T-helper 2 cell treated with Interferon-gamma antibody and Interleukin-4, amounts not matched to agents 5 μg/mL and 100 μg/mL, for 36 hours (primary cell): ENCODE measurements around the gene RAB26.

Source experiments
- DNase-seq: peaks from one replicate; pipeline ENCODE4 v3.0.0; 2021; ENCODE audit warnings: low spot score
- H3K27ac Mint-ChIP-seq: one replicate; pipeline ENCODE4 v1.8.0; 2021; ENCODE audit warnings: mild to moderate bottlenecking, mixed read lengths
- H3K27me3 Mint-ChIP-seq: one replicate; pipeline ENCODE4 v1.8.0; 2021; ENCODE audit warnings: low read depth, mixed read lengths
- H3K36me3 Mint-ChIP-seq: one replicate; pipeline ENCODE4 v1.8.0; 2021; ENCODE audit warnings: low read depth, mixed read lengths
- H3K4me1 Mint-ChIP-seq: one replicate; pipeline ENCODE4 v1.8.0; 2021; ENCODE audit warnings: low read depth, mixed read lengths
- H3K4me3 Mint-ChIP-seq: one replicate; pipeline ENCODE4 v1.8.0; 2022; ENCODE audit warnings: mild to moderate bottlenecking, moderate library complexity, mixed read lengths
- H3K9me3 Mint-ChIP-seq: one replicate; pipeline ENCODE4 v1.8.0; 2021; ENCODE audit warnings: mixed read lengths

Gene RAB26

GRCh38 chr16:2145843-2146242, 2.6 kb upstream of the RAB26 start:
- no peak for DNase-seq
- no peak overlapping the region for H3K27ac Mint-ChIP-seq
- H3K4me1 Mint-ChIP-seq: peaks cover 6% of the 10 kb centered on the region
- no peaks in the 10 kb centered on the region for H3K9me3 Mint-ChIP-seq
- peaks cover 7% of the 10 kb centered on the region for H3K27me3 Mint-ChIP-seq
- H3K36me3 Mint-ChIP-seq: peaks cover 5% of the 10 kb centered on the region
- no peak overlapping the region for H3K4me3 Mint-ChIP-seq

- Mint-ChIP-seq H3K36me3 (peaks cover 14% of the 10 kb centered on the region), H3K4me1 (peaks cover 10% of the 10 kb centered on the region), H3K27ac (no peak overlapping the region)
Observed at GRCh38 chr16:2147378-2147777, 1.0 kb upstream of the RAB26 start.

GRCh38 chr16:2148714-2149629, 547 bp downstream of the RAB26 start:
- Mint-ChIP-seq H3K4me3 (peak overlapping the region; percentile 67), H3K9me3 (no peaks in the 10 kb centered on the region), H3K36me3 (peaks cover 25% of the 10 kb centered on the region), H3K27ac (peak overlapping the region; percentile 45), H3K4me1 (peaks cover 17% of the 10 kb centered on the region), H3K27me3 (peaks cover 7% of the 10 kb centered on the region)
- peak; percentile 28 for DNase-seq

More at GRCh38 chr16:2147378-2147777, 1.0 kb upstream of the RAB26 start:
- Mint-ChIP-seq H3K4me3 (no peak overlapping the region), H3K9me3 (no peaks in the 10 kb centered on the region), H3K27me3 (peaks cover 7% of the 10 kb centered on the region)
- no peak for DNase-seq

GRCh38 chr16:2149630-2150417, 1.4 kb downstream of the RAB26 start:
- DNase-seq: no peak
- peaks cover 17% of the 10 kb centered on the region for H3K4me1 Mint-ChIP-seq
- H3K9me3 Mint-ChIP-seq: no peaks in the 10 kb centered on the region
- no peak overlapping the region for H3K27ac Mint-ChIP-seq
- H3K27me3 Mint-ChIP-seq: peaks cover 7% of the 10 kb centered on the region
- H3K4me3 Mint-ChIP-seq: peak overlapping the region; percentile 67
- peaks cover 34% of the 10 kb centered on the region for H3K36me3 Mint-ChIP-seq

- H3K27ac Mint-ChIP-seq: no peak overlapping the region
- H3K9me3 Mint-ChIP-seq: no peaks in the 10 kb centered on the region
- H3K4me3 Mint-ChIP-seq: no peak overlapping the region
- peaks cover 35% of the 10 kb centered on the region for H3K36me3 Mint-ChIP-seq
- no peak for DNase-seq
- peaks cover 17% of the 10 kb centered on the region for H3K4me1 Mint-ChIP-seq
- peaks cover 5% of the 10 kb centered on the region for H3K27me3 Mint-ChIP-seq
Observed at GRCh38 chr16:2150418-2151187, 2.2 kb downstream of the RAB26 start.

- no peaks in the 10 kb centered on the region for H3K9me3 Mint-ChIP-seq
- peaks cover 35% of the 10 kb centered on the region for H3K36me3 Mint-ChIP-seq
- no peaks in the 10 kb centered on the region for H3K27me3 Mint-ChIP-seq
- no peak for DNase-seq
- H3K4me1 Mint-ChIP-seq: peaks cover 20% of the 10 kb centered on the region
- no peak overlapping the region for H3K27ac Mint-ChIP-seq
- peak overlapping the region; percentile 54 for H3K4me3 Mint-ChIP-seq
Observed at GRCh38 chr16:2151188-2152091, 3.0 kb downstream of the RAB26 start.

GRCh38 chr16:2152695-2153506, 4.5 kb downstream of the RAB26 start:
- Mint-ChIP-seq H3K9me3 (no peaks in the 10 kb centered on the region), H3K27me3 (no peaks in the 10 kb centered on the region), H3K4me3 (peak overlapping the region; percentile 82), H3K27ac (peak overlapping the region; percentile 74), H3K36me3 (peaks cover 35% of the 10 kb centered on the region), H3K4me1 (peaks cover 29% of the 10 kb centered on the region)
- DNase-seq: no peak

- H3K9me3 Mint-ChIP-seq: no peaks in the 10 kb centered on the region
- H3K36me3 Mint-ChIP-seq: peaks cover 35% of the 10 kb centered on the region
- H3K4me3 Mint-ChIP-seq: peak overlapping the region; percentile 82
- no peak for DNase-seq
- peak overlapping the region; percentile 74 for H3K27ac Mint-ChIP-seq
- H3K4me1 Mint-ChIP-seq: peaks cover 26% of the 10 kb centered on the region
- H3K27me3 Mint-ChIP-seq: no peaks in the 10 kb centered on the region
Observed at GRCh38 chr16:2154533-2155090, 6.2 kb downstream of the RAB26 start.

GRCh38 chr16:2155091-2155950, 6.9 kb downstream of the RAB26 start, which contains the start of gene TRAF7:
Gene TRAF7 (plus strand): TSS chr16:2155782. CDS start chr16:2163921, 8,139 bp downstream.
- Mint-ChIP-seq H3K36me3 (peaks cover 33% of the 10 kb centered on the region), H3K4me3 (peak within 1 kb of the TSS; percentile 99), H3K9me3 (no peaks in the 10 kb centered on the region), H3K4me1 (peaks cover 22% of the 10 kb centered on the region), H3K27ac (peak within 1 kb of the TSS; percentile 95), H3K27me3 (no peaks in the 10 kb centered on the region)
- DNase-seq: peak; percentile 98

- H3K9me3 Mint-ChIP-seq: no peaks in the 10 kb centered on the region
- no peaks in the 10 kb centered on the region for H3K27me3 Mint-ChIP-seq
- DNase-seq: no peak
- H3K36me3 Mint-ChIP-seq: peaks cover 27% of the 10 kb centered on the region
- H3K4me3 Mint-ChIP-seq: peak overlapping the region; percentile 99
- H3K4me1 Mint-ChIP-seq: peaks cover 21% of the 10 kb centered on the region
- H3K27ac Mint-ChIP-seq: peak overlapping the region; percentile 95
Observed at GRCh38 chr16:2155977-2156848, 7.8 kb downstream of the RAB26 start.

- peaks cover 21% of the 10 kb centered on the region for H3K36me3 Mint-ChIP-seq
- H3K27ac Mint-ChIP-seq: peak overlapping the region; percentile 95
- H3K4me1 Mint-ChIP-seq: peaks cover 19% of the 10 kb centered on the region
- H3K4me3 Mint-ChIP-seq: peak overlapping the region; percentile 99
- H3K9me3 Mint-ChIP-seq: no peaks in the 10 kb centered on the region
- no peaks in the 10 kb centered on the region for H3K27me3 Mint-ChIP-seq
- no peak for DNase-seq
Observed at GRCh38 chr16:2156849-2157224, 8.4 kb downstream of the RAB26 start.
